Tibial nerve (tissue), 3 donors: ENCODE results near the gene PVALEF.

Experiments used
- CTCF ChIP-seq, 5 experiments: fragments of 200-600 bp in 3 of 5; fragments of 450-650 bp in 2 of 5; sonication (generic) in 3 of 5; IDR thresholded peaks; one replicate each; pipeline ENCODE4 v1.5.1; 2016 to 2019; ENCODE audit warnings: antibody characterized with exemption in 5 of 5, mild to moderate bottlenecking in 3 of 5, moderate library complexity in 2 of 5
- POLR2A ChIP-seq, 2 donors: fragments of 450-650 bp; IDR thresholded peaks; one replicate each; pipeline ENCODE4 v1.6.1; 2017; ENCODE audit warnings: antibody characterized with exemption in 2 of 2, mild to moderate bottlenecking in 2 of 2, moderate library complexity in 2 of 2

DNA sequence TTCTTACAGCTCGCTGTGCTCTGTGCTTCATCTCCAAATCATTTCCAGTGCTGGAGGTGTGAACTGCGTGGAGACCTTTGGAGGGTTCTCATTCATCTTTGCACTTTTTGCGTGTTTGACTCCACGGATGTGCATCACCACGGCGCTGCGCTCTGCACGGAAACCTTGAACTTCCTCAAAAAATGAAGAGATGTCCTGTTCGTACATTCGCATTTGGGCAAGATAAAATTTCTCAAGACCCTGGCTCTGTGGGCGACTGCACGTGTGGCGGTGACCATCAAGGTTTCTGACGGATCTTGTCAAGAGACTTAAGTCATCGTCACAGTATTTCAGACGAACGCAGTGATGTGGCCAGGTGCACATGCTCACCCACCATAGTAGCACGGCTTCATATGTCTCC, 10.3 kb upstream of the PVALEF start:
- TF ChIP-seq CTCF (IDR thresholded peaks at IDR 0.05) (no peak), POLR2A (IDR thresholded peaks at IDR 0.05) (no peak)
